ENCODE measurements around the gene SLC26A11.

- TF ChIP-seq SMC3 (IDR thresholded peaks at IDR 0.05) (no peak), CHD4 (IDR thresholded peaks at IDR 0.05; ENCODE audit: borderline replicate concordance) (no peak), CTCF (IDR thresholded peaks at IDR 0.05) (no peak)
These were observed 22.0 kb upstream of the SLC26A11 start for GRCh38 chr17:80198144-80198661.

Measured in A549 (cell line).